ENCODE data around the gene KCTD11. TPM values are rescaled to one million over a fixed set of nuclear protein-coding genes. Genes with fewer than 3 reads are reported as not detected.
A peak's percentile ranks its signal among the peaks of the same experiment; 100 is the strongest.

Gene KCTD11
- total and polyA plus RNA-seq, 2 experiments from 2014 or later: 2.2 to 7.7 TPM

- Mint-ChIP-seq H3K27me3 (ENCODE audit: insufficient read depth, low read depth, poor library complexity) (peaks cover 24% of the 10 kb centered on the region), H3K27ac (no peak overlapping the region), H3K4me1 (peaks cover 18% of the 10 kb centered on the region), H3K9me3 (no peaks in the 10 kb centered on the region), H3K4me3 (peak overlapping the region; percentile 24; the same call in 1 of the 3 replicates), H3K36me3 (ENCODE audit: low read depth) (peaks cover 4% of the 10 kb centered on the region; the same call in 1 of the 3 replicates)
- peaks cover 6% of the 10 kb centered on the region for H3F3A ChIP-seq (replicated peaks; ENCODE audit: low read depth)
- peak overlapping the region; percentile 75; the same call in 1 of the 2 replicates for H3K4me2 ChIP-seq
- no peak for DNase-seq (ENCODE audit: low spot score)
- no peak for ATAC-seq
- peak overlapping the region; percentile 48; the same call in 1 of the 2 replicates for H3K4me3 ChIP-seq
- H3K36me3 ChIP-seq (ENCODE audit: insufficient read depth): no peaks in the 10 kb centered on the region
- peak overlapping the region; percentile 97 for H2AFZ ChIP-seq
- no peaks in the 10 kb centered on the region; the same call in 1 of the 2 replicates for H4K20me1 ChIP-seq (replicated peaks; ENCODE audit: insufficient read depth)
- no peaks in the 10 kb centered on the region for H3K27me3 ChIP-seq (ENCODE audit: insufficient read depth)
- peaks cover 18% of the 10 kb centered on the region for H3K4me1 ChIP-seq (ENCODE audit: insufficient read depth)
- H3K79me2 ChIP-seq (replicated peaks; ENCODE audit: insufficient read depth): no peaks in the 10 kb centered on the region
- H3K9me2 ChIP-seq (ENCODE audit: insufficient read depth): no peaks in the 10 kb centered on the region
- no peak overlapping the region for H3K27ac ChIP-seq (ENCODE audit: low read depth)
- TF ChIP-seq EZH2 (IDR thresholded peaks at IDR 0.05; ENCODE audit: low read depth, unreplicated experiment) (no peak), NANOG (IDR thresholded peaks at IDR 0.05; ENCODE audit: borderline replicate concordance) (no peak), CTCF (conservative IDR thresholded peaks at IDR 0.05; ENCODE audit: low read depth in 2 of 2) (no peak)
Measured at GRCh38 chr17:7356756-7357155, 4.8 kb downstream of the KCTD11 start.

GRCh38 chr17:7357381-7357780 lies 5.4 kb downstream of the KCTD11 start:
- peaks cover 4% of the 10 kb centered on the region; the same call in 1 of the 3 replicates for H3K36me3 Mint-ChIP-seq (ENCODE audit: low read depth)
- no peak overlapping the region for H3K4me2 ChIP-seq
- DNase-seq (ENCODE audit: low spot score) (no peak), ATAC-seq (no peak)
- H3K9me2 ChIP-seq (ENCODE audit: insufficient read depth): no peaks in the 10 kb centered on the region
- H3K27me3 ChIP-seq (ENCODE audit: insufficient read depth): no peaks in the 10 kb centered on the region
- peaks cover 23% of the 10 kb centered on the region for H3K27me3 Mint-ChIP-seq (ENCODE audit: insufficient read depth, low read depth, poor library complexity)
- no peaks in the 10 kb centered on the region; the same call in 1 of the 2 replicates for H4K20me1 ChIP-seq (replicated peaks; ENCODE audit: insufficient read depth)
- no peak overlapping the region for H3K4me3 Mint-ChIP-seq
- H3K27ac ChIP-seq (ENCODE audit: low read depth): no peak overlapping the region
- H3K36me3 ChIP-seq (ENCODE audit: insufficient read depth): no peaks in the 10 kb centered on the region
- no peaks in the 10 kb centered on the region for H3K9me3 Mint-ChIP-seq
- H3K4me1 ChIP-seq (ENCODE audit: insufficient read depth): peaks cover 18% of the 10 kb centered on the region
- peaks cover 3% of the 10 kb centered on the region for H3F3A ChIP-seq (replicated peaks; ENCODE audit: low read depth)
- no peaks in the 10 kb centered on the region for H3K79me2 ChIP-seq (replicated peaks; ENCODE audit: insufficient read depth)
- peaks cover 16% of the 10 kb centered on the region for H3K4me1 Mint-ChIP-seq
- H2AFZ ChIP-seq: no peak overlapping the region
- no peak overlapping the region for H3K27ac Mint-ChIP-seq
- H3K4me3 ChIP-seq: no peak overlapping the region
- no peak for TF ChIP-seq ZNF114 (CRISPR knock-in tag; IDR thresholded peaks at IDR 0.05)
- no peak for TF ChIP-seq ZNF462 (CRISPR knock-in tag; IDR thresholded peaks at IDR 0.05)
- no peak for TF ChIP-seq STAT1 (IDR thresholded peaks at IDR 0.05; ENCODE audit: unreplicated experiment)
- no peak for TF ChIP-seq JUNB (IDR thresholded peaks at IDR 0.05; ENCODE audit: unreplicated experiment)
- TF ChIP-seq CTCF (conservative IDR thresholded peaks at IDR 0.05; ENCODE audit: low read depth in 2 of 2): no peak
- TF ChIP-seq POLR2AphosphoS5 (IDR thresholded peaks at IDR 0.05; ENCODE audit: low read depth): no peak
